Lung (tissue), 13 donors: Measurements from ENCODE around the gene TLR6. TPM values are rescaled to one million over a fixed set of nuclear protein-coding genes. Genes with fewer than 3 reads are reported as not detected.
A peak's percentile ranks its signal among the peaks of the same experiment; 100 is the strongest.
"Not testable (repeated sequence)": the region's sequence is repeated elsewhere in the genome, so short reads cannot be mapped to it uniquely, and the experiment has no call there.

Source experiments
- ATAC-seq: fragments of 200-7000 bp; cut with Tn5 transposase; one replicate; pipeline ENCODE4 v1.9.1; 2020; ENCODE audit warnings: moderate number of reproducible peaks; ENCODE audit not compliant: insufficient read depth, low FRiP score
- DNase-seq, 3 donors: peaks; one replicate each; pipeline ENCODE4 v3.0.0-alpha.2; 2013 to 2017
- H3K27ac ChIP-seq, 2 donors: one replicate each; pipeline ENCODE4 v1.5.1; 2013; ENCODE audit warnings: mild to moderate bottlenecking in 2 of 2, moderate library complexity in 2 of 2, control low read depth in 1 of 2, inconsistent platforms in 1 of 2, low read depth in 1 of 2, low read length in 1 of 2
- H3K27me3 ChIP-seq, 3 donors: one replicate each; pipeline ENCODE4 v1.5.1; 2013; ENCODE audit warnings: low read length in 2 of 3; ENCODE audit not compliant: control insufficient read depth in 3 of 3, insufficient read depth in 3 of 3
- H3K36me3 ChIP-seq, 4 donors: one replicate each; pipeline ENCODE4 v1.5.1; 2013; ENCODE audit warnings: low read length in 4 of 4, mild to moderate bottlenecking in 1 of 4, moderate library complexity in 1 of 4; ENCODE audit not compliant: control insufficient read depth in 4 of 4, insufficient read depth in 4 of 4
- H3K4me1 ChIP-seq, 5 donors: one replicate each; pipeline ENCODE4 v1.5.1; 2013; ENCODE audit warnings: low read length in 5 of 5, mild to moderate bottlenecking in 2 of 5, moderate library complexity in 1 of 5; ENCODE audit not compliant: control insufficient read depth in 5 of 5, insufficient read depth in 5 of 5
- H3K4me3 ChIP-seq: one replicate; pipeline ENCODE4 v1.5.1; 2013; ENCODE audit warnings: mild to moderate bottlenecking, control low read depth, moderate library complexity
- H3K9ac ChIP-seq, 2 donors: one replicate each; pipeline ENCODE4 v1.5.1; 2013; ENCODE audit warnings: low read length in 2 of 2, control low read depth in 1 of 2; ENCODE audit not compliant: insufficient read depth in 1 of 2
- H3K9me3 ChIP-seq, 4 donors: one replicate each; pipeline ENCODE4 v1.5.1; 2013; ENCODE audit warnings: low read length in 3 of 4, mild to moderate bottlenecking in 1 of 4, moderate library complexity in 1 of 4; ENCODE audit not compliant: control insufficient read depth in 4 of 4, insufficient read depth in 3 of 4
- WGBS, 2 donors: extraction: QIAGEN DNeasy Blood & Tissue Kit; methylation state at CpG; one replicate each; pipeline ENCODE4 v1.1.7; 2013; 5-methylcytosine and 5-hydroxymethylcytosine counted together
- polyA plus RNA-seq, 2 donors: library from polyadenylated mRNA; stranded (reverse); fragments of 200-250 nt; gene quantifications; one replicate each; pipeline ENCODE4 v1.2.1, GENCODE V29; 2013
- small RNA-seq: library from RNA; depleted of rRNA; stranded (forward); fragments of <200 nt; gene quantifications from one replicate; pipeline ENCODE3, GENCODE V24; 2014; ENCODE audit warnings: low replicate concordance
- total RNA-seq, 2 donors: library from RNA; depleted of rRNA in 1 of 2; stranded (reverse); fragments of >200 nt in 1 of 2; gene quantifications; one replicate each; pipeline ENCODE4 v1.2.1, GENCODE V29; 2014 to 2021
- TF ChIP-seq, protein P1 (sequence below): IDR thresholded peaks from 2 replicates; pipeline ENCODE4 v1.5.1; 2012; ENCODE audit warnings: mild to moderate bottlenecking; ENCODE audit errors: control extremely low read depth, extremely low read depth
- donor health status: control.
- donor health status: control.
- donor health status: Bipolar disorder and iron deficiency.
- donor health status: healthy.
- donor health status: DM: yes; HTN: yes; CAD: no.

The TLR6 gene
- total and polyA plus RNA-seq, 4 donors: 0.53 to 6.3 (median 5.0) TPM

GRCh38 chr4:38779790-38780189 is 76.8 kb downstream of the TLR6 start:
- H3K9ac ChIP-seq: no peak overlapping the region
- H3K4me3 ChIP-seq: no peak overlapping the region
- no peaks in the 10 kb centered on the region for H3K9me3 ChIP-seq
- no peaks in the 10 kb centered on the region for H3K36me3 ChIP-seq
- no peak for DNase-seq
- no peak for ATAC-seq
- no peak overlapping the region for H3K27ac ChIP-seq
- TF ChIP-seq, protein P1, sequence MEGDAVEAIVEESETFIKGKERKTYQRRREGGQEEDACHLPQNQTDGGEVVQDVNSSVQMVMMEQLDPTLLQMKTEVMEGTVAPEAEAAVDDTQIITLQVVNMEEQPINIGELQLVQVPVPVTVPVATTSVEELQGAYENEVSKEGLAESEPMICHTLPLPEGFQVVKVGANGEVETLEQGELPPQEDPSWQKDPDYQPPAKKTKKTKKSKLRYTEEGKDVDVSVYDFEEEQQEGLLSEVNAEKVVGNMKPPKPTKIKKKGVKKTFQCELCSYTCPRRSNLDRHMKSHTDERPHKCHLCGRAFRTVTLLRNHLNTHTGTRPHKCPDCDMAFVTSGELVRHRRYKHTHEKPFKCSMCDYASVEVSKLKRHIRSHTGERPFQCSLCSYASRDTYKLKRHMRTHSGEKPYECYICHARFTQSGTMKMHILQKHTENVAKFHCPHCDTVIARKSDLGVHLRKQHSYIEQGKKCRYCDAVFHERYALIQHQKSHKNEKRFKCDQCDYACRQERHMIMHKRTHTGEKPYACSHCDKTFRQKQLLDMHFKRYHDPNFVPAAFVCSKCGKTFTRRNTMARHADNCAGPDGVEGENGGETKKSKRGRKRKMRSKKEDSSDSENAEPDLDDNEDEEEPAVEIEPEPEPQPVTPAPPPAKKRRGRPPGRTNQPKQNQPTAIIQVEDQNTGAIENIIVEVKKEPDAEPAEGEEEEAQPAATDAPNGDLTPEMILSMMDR: no peak
- 82 to 90% methylated on average over 5 of the region's 5 CpGs for WGBS, 2 donors
- H3K27me3 ChIP-seq: no peaks in the 10 kb centered on the region
- no peaks in the 10 kb centered on the region for H3K4me1 ChIP-seq

DNA sequence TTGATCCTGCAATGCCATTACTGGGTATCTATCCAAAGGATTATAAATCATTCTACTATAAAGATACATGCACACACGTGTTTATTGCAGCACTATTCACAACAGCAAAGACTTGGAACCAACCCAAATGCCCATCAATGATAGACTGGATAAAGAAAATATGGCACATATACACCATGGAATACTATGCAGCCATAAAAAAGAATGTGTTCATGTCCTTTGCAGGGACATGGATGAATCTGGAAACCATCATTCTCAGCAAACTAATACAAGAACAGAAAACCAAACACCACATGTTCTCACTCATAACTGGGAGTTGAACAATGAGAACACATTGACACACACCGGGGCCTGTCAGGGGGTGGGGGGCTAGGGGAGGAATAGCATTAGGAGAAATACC is 78.7 kb downstream of the TLR6 start:
- not testable (repeated sequence) for H3K27me3 ChIP-seq, ATAC-seq

DNA sequence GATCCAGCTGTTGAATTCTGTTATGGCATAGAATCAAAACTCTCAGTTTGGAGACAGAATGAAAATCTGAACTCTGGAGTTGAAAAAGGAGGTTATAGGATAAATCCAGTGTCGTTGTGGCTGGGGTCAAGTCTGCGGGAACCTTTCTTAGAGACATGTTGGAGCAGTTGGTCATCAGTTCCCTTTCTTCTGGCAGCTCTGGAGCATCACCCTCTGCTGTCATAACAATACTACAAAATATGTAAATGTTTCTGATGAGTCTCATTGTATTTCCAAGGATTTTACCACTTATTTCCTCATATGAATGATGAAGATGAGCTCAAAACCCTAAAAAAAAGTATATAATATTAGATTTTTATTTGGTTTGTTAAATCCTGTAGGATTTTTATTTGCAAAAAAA is 81.3 kb downstream of the TLR6 start:
- Histone ChIP-seq H3K9ac (no peak overlapping the region), H3K27ac (no peak overlapping the region), H3K9me3 (no peaks in the 10 kb centered on the region), H3K4me1 (no peaks in the 10 kb centered on the region), H3K4me3 (no peak overlapping the region), H3K36me3 (no peaks in the 10 kb centered on the region), H3K27me3 (no peaks in the 10 kb centered on the region)
- DNase-seq (no peak), ATAC-seq (no peak)
- 83 to 97% methylated on average over 2 of the region's 2 CpGs for WGBS, 2 donors
- TF ChIP-seq, protein P1: no peak

More for the DNA sequence above, 78.7 kb downstream of the TLR6 start:
- not testable (repeated sequence) for H3K9ac ChIP-seq, H3K4me1 ChIP-seq, H3K36me3 ChIP-seq, H3K4me3 ChIP-seq, DNase-seq, H3K9me3 ChIP-seq, H3K27ac ChIP-seq
- 84 to 92% methylated on average over 2 of the region's 2 CpGs for WGBS, 2 donors

- ATAC-seq (no peak), DNase-seq (no peak)
- TF ChIP-seq, protein P1: no peak
- no peaks in the 10 kb centered on the region for H3K4me1 ChIP-seq
- 76 to 89% methylated on average over 8 of the region's 8 CpGs for WGBS, 2 donors
- H3K9ac ChIP-seq: no peak overlapping the region
- no peaks in the 10 kb centered on the region for H3K36me3 ChIP-seq
- no peaks in the 10 kb centered on the region for H3K9me3 ChIP-seq
- no peak overlapping the region for H3K27ac ChIP-seq
- H3K27me3 ChIP-seq: no peaks in the 10 kb centered on the region
- H3K4me3 ChIP-seq: no peak overlapping the region
These were observed 82.2 kb downstream of the TLR6 start for GRCh38 chr4:38774181-38774955.

Small RNA genes lying within 50 kb of the gene (small RNA-seq; reads per million reads assigned to genes)
- 14.4 reads per million, percentile 96 among the genes with 10 or more reads in this experiment for gene MIR574

Other genes starting within 250 kb of the TLR6 start
- gene KLF3, start 192.6 kb downstream of the TLR6 start, total RNA-seq: 10 to 100 TPM; 53.3 to 53.6 TPM
- gene KLF3, start 192.6 kb downstream of the TLR6 start, polyA plus RNA-seq: 10 to 100 TPM; 14.7 to 25.2 TPM
- gene TLR10, start 73.8 kb downstream of the TLR6 start, total RNA-seq: 1 to 10 TPM in 1 of 2 donors, under 1 TPM in 1; 0.46 to 4.4 TPM
- under 1 TPM; 0.14 to 0.73 TPM for gene TLR10, start 73.8 kb downstream of the TLR6 start, polyA plus RNA-seq
- 10 to 100 TPM; 24.1 to 26.6 TPM for gene TLR1, start 52.0 kb downstream of the TLR6 start, total RNA-seq
- gene TLR1, start 52.0 kb downstream of the TLR6 start, polyA plus RNA-seq: 10 to 100 TPM in 1 of 2 donors, 1 to 10 TPM in 1; 2.4 to 31.4 TPM
- 10 to 100 TPM; 51.2 to 70.0 TPM for gene FAM114A1, start 11.0 kb upstream of the TLR6 start, total RNA-seq
- gene FAM114A1, start 11.0 kb upstream of the TLR6 start, polyA plus RNA-seq: 10 to 100 TPM in 1 of 2 donors, 1 to 10 TPM in 1; 9.5 to 21.5 TPM
- gene TMEM156, start 175.6 kb upstream of the TLR6 start, total RNA-seq: 1 to 10 TPM in 1 of 2 donors, under 1 TPM in 1; 0.95 to 3.5 TPM
- gene TMEM156, start 175.6 kb upstream of the TLR6 start, polyA plus RNA-seq: 1 to 10 TPM; 1.1 to 1.3 TPM
- gene KLHL5, start 205.4 kb upstream of the TLR6 start, total RNA-seq: 10 to 100 TPM; 33.4 to 56.2 TPM
- gene KLHL5, start 205.4 kb upstream of the TLR6 start, polyA plus RNA-seq: 10 to 100 TPM in 1 of 2 donors, 1 to 10 TPM in 1; 8.6 to 32.2 TPM